ENCODE results near the gene MSMB. TPM values are rescaled to one million over a fixed set of nuclear protein-coding genes. Genes with fewer than 3 reads are reported as not detected.
A peak's percentile ranks its signal among the peaks of the same experiment; 100 is the strongest.
"Not testable (repeated sequence)": the region's sequence is repeated elsewhere in the genome, so short reads cannot be mapped to it uniquely, and the experiment has no call there.

The MSMB gene
- total RNA-seq, 2 donors from 2014 or later, result 1,381 to 2,749 TPM

- H3K4me1 ChIP-seq (replicated peaks), result no peaks in the 10 kb centered on the region
- no peak overlapping the region for H3K4me3 ChIP-seq
- TF ChIP-seq POLR2A (IDR thresholded peaks at IDR 0.05), result no peak
- no peak for TF ChIP-seq CTCF (IDR thresholded peaks at IDR 0.05)
- no peak for TF ChIP-seq POLR2AphosphoS5 (IDR thresholded peaks at IDR 0.05)
- intact Hi-C loops (cut with DNase I), result no loop called here
- no peak for DNase-seq (ENCODE audit: low spot score)
- WGBS, result 74% methylated on average over 5 of the region's 5 CpGs
- H3K27me3 ChIP-seq (replicated peaks; ENCODE audit: insufficient read depth), result no peaks in the 10 kb centered on the region
- H3K36me3 ChIP-seq, result no peaks in the 10 kb centered on the region
- no peaks in the 10 kb centered on the region for H3K9me3 ChIP-seq
- no peak overlapping the region for H3K27ac ChIP-seq
These were observed 47.9 kb downstream of the MSMB start for GRCh38 chr10:45997994-45998763.

GRCh38 chr10:45997557-45997956, 48.5 kb downstream of the MSMB start:
- Histone ChIP-seq H3K4me3 (no peak overlapping the region), H3K27me3 (replicated peaks; ENCODE audit: insufficient read depth) (no peaks in the 10 kb centered on the region), H3K9me3 (no peaks in the 10 kb centered on the region), H3K27ac (no peak overlapping the region), H3K4me1 (replicated peaks) (no peaks in the 10 kb centered on the region), H3K36me3 (no peaks in the 10 kb centered on the region)
- intact Hi-C loops (cut with DNase I), result no loop called here
- DNase-seq (ENCODE audit: low spot score), result no peak
- TF ChIP-seq POLR2A (IDR thresholded peaks at IDR 0.05), result no peak
- no peak for TF ChIP-seq CTCF (IDR thresholded peaks at IDR 0.05)
- TF ChIP-seq POLR2AphosphoS5 (IDR thresholded peaks at IDR 0.05), result no peak
- WGBS, result 100% methylated on average over 4 of the region's 4 CpGs

- H3K4me1 ChIP-seq (replicated peaks); intact Hi-C loops (cut with DNase I); H3K9me3 ChIP-seq; H3K27ac ChIP-seq; H3K4me3 ChIP-seq; DNase-seq (ENCODE audit: low spot score); H3K36me3 ChIP-seq; H3K27me3 ChIP-seq (replicated peaks; ENCODE audit: insufficient read depth): not testable (repeated sequence)
- WGBS, result 77% methylated on average over 3 of the region's 3 CpGs
These were observed 60.5 kb downstream of the MSMB start for GRCh38 chr10:45985590-45985989.

- H3K4me1 ChIP-seq (replicated peaks); H3K27me3 ChIP-seq (replicated peaks; ENCODE audit: insufficient read depth); intact Hi-C loops (cut with DNase I); H3K27ac ChIP-seq; H3K9me3 ChIP-seq; H3K36me3 ChIP-seq; H3K4me3 ChIP-seq; DNase-seq (ENCODE audit: low spot score): not testable (repeated sequence)
- WGBS, result 71% methylated on average over 2 of the region's 2 CpGs
These were observed 61.6 kb downstream of the MSMB start for GRCh38 chr10:45984473-45984872.

- H3K9me3 ChIP-seq; H3K4me3 ChIP-seq; H3K27me3 ChIP-seq (replicated peaks; ENCODE audit: insufficient read depth); H3K27ac ChIP-seq; intact Hi-C loops (cut with DNase I); H3K36me3 ChIP-seq; H3K4me1 ChIP-seq (replicated peaks): not testable (repeated sequence)
- DNase-seq (ENCODE audit: low spot score), result peak; percentile 54
- TF ChIP-seq CTCF (IDR thresholded peaks at IDR 0.05), result peak in 3 of 4 experiments; percentile 19 to 57 (median 52)
- 77% methylated on average over 6 of the region's 6 CpGs for WGBS
These were observed 62.4 kb downstream of the MSMB start for GRCh38 chr10:45983538-45984186.

Small RNAs within 50 kb of the gene (small RNA-seq; reads per million reads assigned to genes)
- gene SNORA74C-1, result 0 reads per million in 2 donors

Other genes with a start within 250 kb of the MSMB start
- gene AGAP4, start 198.8 kb downstream of the MSMB start, total RNA-seq, result 10 to 100 TPM; 15.1 to 44.3 TPM
- 10 to 100 TPM; 60.8 to 93.5 TPM for gene TIMM23, start 73.8 kb downstream of the MSMB start, total RNA-seq
- 100 to 1,000 TPM; 131 to 434 TPM for gene NCOA4, start 15.6 kb downstream of the MSMB start, total RNA-seq
- gene ANTXRL, start 240.7 kb upstream of the MSMB start, total RNA-seq, result 1 to 10 TPM in 1 of 2 donors, not detected in 1; 3.4 TPM